RKO (cell line): ENCODE results near the gene FOXL1.
"Not testable (repeated sequence)": the region's sequence is repeated elsewhere in the genome, so short reads cannot be mapped to it uniquely, and the experiment has no call there.

Experiments used
- DNase-seq: peaks from one replicate; pipeline ENCODE4 v3.0.0-alpha.2; 2016; ENCODE audit warnings: low spot score

Gene FOXL1

GRCh38 chr16:86580791-86581170 lies 2.4 kb downstream of the FOXL1 start:
- DNase-seq: no peak

GRCh38 chr16:86581458-86581857 lies 3.1 kb downstream of the FOXL1 start:
- no peak for DNase-seq

GRCh38 chr16:86584071-86584685 lies 5.8 kb downstream of the FOXL1 start:
- DNase-seq: no peak

- DNase-seq: no peak
These were observed 6.7 kb downstream of the FOXL1 start for GRCh38 chr16:86584726-86585721.

GRCh38 chr16:86585821-86586611 lies 7.7 kb downstream of the FOXL1 start:
- no peak for DNase-seq

GRCh38 chr16:86587487-86587886 lies 9.1 kb downstream of the FOXL1 start:
- DNase-seq: no peak

GRCh38 chr16:86587955-86588354 lies 9.6 kb downstream of the FOXL1 start:
- not testable (repeated sequence) for DNase-seq

GRCh38 chr16:86590501-86591144 lies 12.3 kb downstream of the FOXL1 start:
- DNase-seq: no peak

- DNase-seq: no peak
These were observed 12.9 kb downstream of the FOXL1 start for GRCh38 chr16:86591270-86591669.

GRCh38 chr16:86593913-86594620 lies 15.7 kb downstream of the FOXL1 start:
- DNase-seq: no peak

- no peak for DNase-seq
These were observed 16.4 kb downstream of the FOXL1 start for GRCh38 chr16:86594721-86595120.

GRCh38 chr16:86595983-86596605 lies 17.7 kb downstream of the FOXL1 start:
- no peak for DNase-seq

- DNase-seq: no peak
These were observed 19.0 kb downstream of the FOXL1 start for GRCh38 chr16:86597126-86597879.

- DNase-seq: no peak
These were observed 19.7 kb downstream of the FOXL1 start for GRCh38 chr16:86597880-86598606.

GRCh38 chr16:86598607-86599565 lies 20.5 kb downstream of the FOXL1 start:
- DNase-seq: no peak

GRCh38 chr16:86601356-86601755 lies 23.0 kb downstream of the FOXL1 start:
- no peak for DNase-seq

GRCh38 chr16:86602521-86602920 lies 24.2 kb downstream of the FOXL1 start:
- DNase-seq: no peak
